ENCODE results near the gene QRFP.
"Not testable (repeated sequence)": the region's sequence is repeated elsewhere in the genome, so short reads cannot be mapped to it uniquely, and the experiment has no call there.

QRFP gene

DNA sequence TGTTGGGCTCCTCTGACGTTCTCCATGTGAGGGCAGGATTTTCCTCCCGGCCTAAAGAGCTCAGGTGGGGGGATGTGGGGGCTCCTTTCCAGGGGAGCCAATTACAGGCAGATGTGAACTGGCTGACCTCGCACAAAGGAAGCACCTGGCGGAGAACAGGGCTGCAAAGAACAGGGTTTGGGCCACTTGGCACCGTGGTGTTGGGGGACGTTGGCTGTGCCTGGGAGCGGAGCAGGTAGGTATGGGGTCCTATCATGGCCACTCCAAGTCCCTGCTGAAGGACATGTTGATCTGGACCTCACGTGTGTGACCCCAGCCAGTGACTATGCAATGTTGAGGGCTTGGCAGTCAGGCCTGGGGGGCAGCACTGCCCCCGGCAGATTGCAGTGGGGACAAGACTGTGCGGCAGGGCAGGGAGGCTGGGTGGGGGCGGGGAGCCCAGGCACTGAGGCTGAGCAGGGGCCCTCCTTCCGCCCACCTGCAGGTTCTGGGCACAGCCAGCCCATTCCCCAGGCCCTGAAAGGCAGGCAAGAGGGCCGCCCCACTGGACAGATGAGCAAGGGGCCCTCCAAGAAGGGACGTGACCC, 23.0 kb upstream of the QRFP start:
- DNase-seq (ENCODE audit: low spot score): no peak

DNA sequence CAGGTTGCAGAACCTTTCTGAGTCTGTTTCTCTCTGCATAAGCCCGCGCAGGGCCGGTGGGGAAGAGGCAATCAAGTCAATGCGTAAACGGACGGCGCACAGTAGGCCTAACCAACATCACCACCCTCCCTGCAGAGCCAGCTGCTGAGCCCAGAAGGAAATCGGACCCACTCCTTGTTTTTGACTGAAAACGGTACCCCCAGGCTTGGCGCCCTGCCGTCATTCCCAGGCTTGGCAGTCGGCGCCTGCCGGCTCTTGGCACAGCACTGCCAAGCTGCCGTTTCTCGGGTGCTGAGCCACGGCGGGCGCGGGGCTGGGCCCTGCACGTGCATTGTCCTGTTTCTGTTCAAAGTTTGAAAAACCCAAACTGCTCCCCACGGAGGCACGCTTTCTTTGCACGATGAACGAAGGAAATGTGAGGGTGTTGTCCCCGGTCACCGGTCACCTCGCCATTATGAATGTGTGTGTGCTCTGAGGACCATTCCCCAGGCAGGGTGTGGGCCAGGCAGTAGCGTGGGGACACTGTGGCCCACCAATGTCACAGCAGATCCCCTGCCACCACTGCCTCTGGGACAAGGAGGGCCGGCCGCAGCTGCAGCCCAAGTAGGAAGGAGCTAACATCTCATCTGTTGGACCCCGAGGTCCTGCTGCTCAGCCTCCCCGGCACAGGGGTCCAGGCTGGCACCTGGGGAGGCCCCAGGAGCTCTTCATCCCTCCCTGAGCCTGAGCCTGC, 22.4 kb upstream of the QRFP start:
- no peak for DNase-seq (ENCODE audit: low spot score)

DNA sequence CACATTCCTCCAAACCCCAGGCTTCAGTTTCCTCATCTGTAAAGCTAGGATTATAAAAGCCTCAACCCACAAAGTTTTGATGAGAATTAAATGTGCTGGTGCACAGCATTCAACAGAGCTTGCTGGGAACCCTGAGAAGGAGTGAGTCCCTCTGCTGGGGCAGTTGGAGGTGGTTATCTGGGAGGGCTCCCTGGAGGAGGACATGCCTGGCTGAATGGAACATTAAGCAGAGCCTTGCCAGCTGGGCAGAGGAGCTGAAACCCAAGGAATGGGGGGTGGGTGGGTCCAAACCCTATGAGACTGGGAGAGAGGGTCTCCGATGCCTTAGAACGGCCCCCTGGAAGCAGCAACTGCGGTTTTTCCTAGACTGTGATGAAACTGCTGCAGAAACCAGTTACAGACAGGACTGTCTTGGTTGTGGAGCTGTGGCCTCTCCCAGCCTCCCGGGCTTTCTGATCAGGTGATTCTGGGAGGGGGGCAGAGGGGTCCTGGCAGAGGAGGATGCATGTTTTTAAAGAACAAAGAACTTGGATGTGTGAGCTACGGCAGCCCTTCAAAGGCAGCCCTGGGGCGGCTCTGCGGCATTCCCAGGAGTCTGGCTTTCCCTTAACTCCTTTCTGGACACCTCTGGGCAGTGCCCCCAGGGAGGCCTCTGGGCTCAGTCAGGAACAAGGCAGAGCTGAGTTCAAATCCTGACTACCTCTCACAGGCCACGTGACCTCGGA, 21.7 kb upstream of the QRFP start:
- DNase-seq (ENCODE audit: low spot score): no peak

DNA sequence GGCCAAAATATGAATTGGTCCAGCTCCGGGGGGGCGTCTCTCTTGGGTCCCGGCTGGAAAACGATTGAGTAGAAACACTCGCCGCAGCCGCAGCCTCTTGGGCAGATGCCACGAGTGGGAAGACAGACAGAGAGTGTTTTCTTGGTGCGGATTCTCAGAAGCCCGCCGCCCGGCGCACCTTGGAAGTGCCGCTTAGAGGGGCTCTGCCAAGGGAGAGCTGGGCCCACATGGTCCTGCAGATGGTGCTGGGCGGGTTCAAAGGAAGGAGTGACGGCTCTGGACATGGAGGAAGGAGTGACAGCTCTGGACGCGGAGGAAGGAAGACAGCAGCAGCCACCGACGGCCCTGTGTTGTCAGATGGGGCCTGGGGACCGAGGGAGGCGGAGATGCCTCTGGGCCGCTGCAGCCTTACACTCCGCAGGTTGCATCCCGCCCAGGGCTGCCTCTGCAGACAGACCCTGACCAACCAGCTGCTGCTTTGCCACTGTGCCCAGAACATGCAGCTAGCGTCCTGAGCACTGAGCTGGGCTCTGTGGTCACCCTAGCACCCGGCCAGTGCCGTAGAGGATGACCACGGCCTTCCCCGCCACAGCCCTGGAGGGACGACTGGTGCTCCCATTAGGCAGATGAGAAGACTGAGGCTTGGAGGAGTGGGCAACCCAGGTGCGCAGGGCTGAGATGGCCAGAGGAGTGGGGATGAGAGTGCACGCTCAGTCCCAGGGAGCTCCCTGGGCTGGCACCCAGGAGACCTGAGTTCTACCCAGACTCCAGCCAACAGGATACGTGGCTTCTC, 20.8 kb upstream of the QRFP start:
- DNase-seq (ENCODE audit: low spot score): no peak

DNA sequence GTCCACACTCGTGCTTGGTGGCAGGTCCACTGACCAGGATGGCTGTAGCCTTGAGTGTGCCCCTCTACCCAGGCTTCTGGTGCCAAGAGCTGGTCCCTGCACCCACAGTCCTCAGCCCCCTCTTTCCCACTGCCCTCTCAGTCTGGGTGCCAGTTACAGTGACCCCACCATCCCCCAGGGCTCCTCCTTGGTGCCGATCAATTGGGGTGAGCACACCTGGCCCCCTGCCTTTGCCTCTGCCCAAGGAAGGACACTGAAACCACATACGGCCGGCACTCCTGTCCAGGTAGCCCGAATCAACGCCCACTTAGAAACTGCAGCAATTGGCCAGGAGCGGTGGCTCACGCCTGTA, 18.5 kb upstream of the QRFP start:
- no peak for DNase-seq (ENCODE audit: low spot score)

DNA sequence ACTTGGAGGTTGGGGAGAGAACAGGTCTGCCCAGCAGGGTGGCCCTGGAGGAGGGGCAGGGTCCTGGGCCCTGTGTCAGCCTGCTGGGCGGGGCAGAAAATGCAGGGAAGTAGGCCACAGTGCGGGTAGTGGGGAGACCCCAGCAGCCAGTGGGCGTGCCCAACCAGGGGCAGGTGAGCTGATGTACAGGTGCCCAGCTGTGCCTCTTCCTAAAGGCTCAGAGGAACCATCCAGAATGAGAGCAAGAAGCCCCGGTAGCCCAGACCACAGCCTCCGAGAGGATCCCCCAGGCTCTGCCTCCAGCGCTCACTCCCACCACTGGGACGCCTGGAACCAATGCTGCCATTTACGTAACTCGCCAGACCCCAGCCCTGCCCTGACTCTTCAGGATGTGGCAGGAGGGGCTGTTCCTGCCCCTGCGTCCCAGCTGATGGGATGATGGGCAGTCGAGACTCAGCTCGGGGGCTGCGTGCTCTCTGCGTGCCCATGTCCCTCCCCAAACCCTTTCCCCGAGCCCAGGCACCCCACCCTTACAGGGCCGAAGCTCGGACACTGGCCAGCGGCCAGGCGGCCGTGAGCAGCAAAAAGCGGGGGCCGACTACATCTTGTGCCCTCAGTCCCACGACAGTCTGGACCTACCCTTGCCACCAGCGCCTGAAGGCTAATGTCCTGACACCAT, 17.9 kb upstream of the QRFP start:
- no peak for DNase-seq (ENCODE audit: low spot score)

DNA sequence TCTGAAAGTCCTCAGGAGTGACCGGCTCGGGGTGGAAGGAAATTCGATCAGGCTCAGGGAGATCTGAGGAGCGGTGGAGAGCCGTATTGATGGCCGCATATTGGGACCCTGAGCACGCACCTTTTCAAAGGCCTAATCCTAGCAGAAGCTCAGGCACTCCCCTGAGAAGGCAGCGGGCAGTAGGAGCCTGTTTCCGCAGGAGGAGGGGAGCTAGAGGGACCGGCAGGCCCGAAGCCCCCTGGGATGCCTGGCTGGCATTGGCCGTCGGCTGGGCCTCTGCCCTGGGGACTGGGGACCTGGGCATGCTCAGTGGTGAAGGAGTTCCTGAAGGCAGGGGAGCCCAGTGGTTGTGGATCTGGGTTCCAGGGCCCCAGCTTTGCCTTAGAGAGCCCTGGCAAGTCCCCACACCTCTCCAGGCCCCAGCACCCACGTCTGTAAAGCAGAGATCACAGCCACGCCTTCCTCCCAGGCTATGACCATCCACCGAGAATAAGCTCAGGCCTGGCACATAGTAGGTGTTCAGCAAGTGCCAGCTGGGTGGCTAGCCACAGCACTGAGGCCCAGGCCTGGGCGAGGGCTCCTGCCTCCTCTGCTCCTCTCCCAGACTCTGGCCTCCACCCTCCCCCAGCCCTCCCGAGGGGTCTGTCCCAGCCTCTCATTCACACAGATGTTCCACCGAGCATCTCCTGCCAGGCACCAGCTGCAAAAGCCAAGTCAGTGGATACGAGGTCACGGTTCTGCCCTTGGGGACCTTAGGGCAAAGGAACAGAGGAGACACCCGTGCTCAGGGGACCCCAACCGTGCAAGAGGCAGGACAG, 17.2 kb upstream of the QRFP start:
- DNase-seq (ENCODE audit: low spot score): no peak

DNA sequence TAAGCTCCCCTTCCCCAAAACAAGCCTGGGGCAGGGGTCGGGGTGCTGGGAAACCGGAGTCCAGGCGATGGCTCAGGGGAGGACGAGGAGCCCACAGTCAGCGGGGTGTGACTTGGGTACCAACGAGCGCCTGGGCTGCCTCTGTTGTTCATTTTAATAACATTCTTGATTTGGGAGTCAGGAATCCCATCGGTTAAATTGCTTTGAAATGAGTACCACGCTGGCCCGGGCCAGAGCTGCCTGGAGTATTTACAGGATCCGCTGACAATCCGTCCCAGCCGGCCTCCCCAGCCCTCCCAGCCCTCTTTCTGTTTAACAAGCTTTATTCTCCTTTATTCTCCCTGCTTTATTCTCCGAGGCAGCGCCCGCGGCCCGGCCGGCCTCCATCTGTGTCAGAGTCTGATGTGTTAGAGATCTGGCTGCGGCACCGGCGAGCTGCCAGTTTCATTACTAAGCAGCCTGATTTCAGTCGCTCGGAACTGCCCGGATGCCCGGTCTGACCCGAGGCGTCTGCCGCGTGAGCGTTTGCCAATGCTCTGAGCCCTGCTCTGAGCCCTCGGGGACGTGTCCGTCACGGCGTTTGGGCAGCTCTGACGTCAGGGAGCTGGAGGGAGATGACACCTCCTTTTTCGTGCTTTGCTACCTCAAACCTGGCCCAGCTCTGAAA, 16.5 kb upstream of the QRFP start:
- no peak for DNase-seq (ENCODE audit: low spot score)

DNA sequence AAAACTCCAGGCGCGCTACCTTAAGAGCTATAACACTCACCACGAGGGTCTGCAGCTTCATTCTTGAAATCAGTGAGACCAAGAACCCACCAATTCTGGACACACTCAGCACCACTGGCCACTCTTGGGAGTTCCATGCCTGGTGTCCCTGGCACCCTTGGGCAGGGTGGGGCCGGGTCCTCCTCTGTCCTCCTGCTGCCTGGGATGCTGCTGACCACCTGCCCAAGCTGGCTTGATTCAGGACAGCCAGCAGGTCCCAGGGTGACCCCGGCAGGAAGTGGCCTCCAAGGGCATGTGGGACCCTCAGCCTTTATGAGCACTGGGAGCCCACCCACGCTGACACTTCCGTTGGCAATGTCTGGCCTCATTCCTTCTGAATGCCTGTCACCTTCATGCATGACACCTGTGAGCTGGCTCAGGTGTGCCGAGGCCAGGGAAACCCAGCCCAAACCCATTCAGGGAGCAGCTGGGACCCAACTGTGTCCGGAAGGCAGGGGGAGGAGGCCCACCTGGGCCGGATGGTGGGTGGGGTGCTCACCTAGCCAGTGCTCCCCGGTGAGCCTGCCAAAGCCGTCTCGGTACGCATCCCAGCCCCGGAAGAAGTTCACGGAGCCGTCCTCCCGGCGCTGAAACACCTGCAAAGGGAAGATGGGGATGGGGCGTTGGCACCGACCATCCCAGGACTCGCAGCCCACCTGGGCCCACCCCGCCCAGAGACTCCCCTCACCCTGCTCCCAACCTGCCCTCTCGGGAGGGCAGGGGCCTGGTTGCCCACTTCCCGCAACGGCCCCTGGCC, 14.8 kb upstream of the QRFP start:
- DNase-seq (ENCODE audit: low spot score): no peak

DNA sequence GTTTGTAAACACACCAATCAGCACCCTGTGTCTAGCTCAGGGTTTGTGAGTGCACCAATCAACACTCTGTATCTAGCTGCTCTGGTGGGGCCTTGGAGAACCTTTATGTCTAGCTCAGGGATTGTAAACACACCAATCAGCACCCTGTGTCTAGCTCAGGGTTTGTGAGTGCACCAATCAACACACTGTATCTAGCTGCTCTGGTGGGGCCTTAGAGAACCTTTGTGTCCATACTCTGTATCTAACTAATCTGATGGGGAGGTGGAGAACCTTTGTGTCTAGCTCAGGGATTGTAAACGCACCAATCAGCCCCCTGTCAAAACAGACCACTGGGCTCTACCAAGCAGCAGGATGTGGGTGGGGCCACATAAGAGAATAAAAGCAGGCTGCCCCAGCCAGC, 14.1 kb upstream of the QRFP start:
- DNase-seq (ENCODE audit: low spot score): not testable (repeated sequence)

DNA sequence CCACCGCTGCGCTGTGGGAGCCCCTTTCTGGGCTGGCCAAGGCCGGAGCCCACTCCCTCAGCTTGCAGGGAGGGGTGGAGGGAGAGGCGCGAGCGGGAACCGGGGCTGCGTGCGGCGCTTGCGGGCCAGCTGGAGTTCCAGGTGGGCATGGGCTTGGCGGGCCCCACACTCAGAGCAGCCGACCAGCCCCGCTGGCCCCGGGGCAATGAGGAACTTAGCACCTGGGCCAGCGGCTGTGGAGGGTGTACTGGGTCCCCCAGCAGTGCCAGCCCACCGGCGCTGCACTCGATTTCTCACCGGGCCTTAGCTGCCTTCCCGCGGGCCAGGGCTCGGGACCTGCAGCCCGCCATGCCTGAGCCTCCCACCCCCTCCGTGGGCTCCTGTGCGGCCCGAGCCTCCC, 13.4 kb upstream of the QRFP start:
- not testable (repeated sequence) for DNase-seq (ENCODE audit: low spot score)

DNA sequence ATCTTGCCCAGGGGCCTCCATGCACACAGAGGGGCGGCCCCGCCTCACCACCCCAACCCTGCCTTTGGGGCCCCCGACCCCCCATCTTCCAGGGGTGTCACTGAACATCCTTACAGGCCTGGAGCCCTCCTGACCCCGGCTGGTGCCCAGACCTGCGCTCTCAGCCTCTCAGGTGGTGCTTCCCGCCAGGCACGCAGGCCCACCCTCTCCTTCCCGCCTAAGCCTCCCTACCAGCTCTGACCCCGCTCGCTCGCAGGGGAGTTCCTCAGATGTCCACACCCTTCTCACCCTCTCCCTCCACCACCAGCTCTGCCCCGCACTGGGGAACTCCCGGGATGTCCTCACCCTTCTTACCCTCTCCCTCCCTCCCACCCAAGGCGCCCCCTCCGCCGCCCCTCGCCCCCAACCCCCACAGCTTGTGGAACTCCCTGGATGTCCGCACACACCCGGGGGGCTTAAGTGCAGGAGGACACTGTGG, 12.3 kb upstream of the QRFP start:
- DNase-seq (ENCODE audit: low spot score): no peak

DNA sequence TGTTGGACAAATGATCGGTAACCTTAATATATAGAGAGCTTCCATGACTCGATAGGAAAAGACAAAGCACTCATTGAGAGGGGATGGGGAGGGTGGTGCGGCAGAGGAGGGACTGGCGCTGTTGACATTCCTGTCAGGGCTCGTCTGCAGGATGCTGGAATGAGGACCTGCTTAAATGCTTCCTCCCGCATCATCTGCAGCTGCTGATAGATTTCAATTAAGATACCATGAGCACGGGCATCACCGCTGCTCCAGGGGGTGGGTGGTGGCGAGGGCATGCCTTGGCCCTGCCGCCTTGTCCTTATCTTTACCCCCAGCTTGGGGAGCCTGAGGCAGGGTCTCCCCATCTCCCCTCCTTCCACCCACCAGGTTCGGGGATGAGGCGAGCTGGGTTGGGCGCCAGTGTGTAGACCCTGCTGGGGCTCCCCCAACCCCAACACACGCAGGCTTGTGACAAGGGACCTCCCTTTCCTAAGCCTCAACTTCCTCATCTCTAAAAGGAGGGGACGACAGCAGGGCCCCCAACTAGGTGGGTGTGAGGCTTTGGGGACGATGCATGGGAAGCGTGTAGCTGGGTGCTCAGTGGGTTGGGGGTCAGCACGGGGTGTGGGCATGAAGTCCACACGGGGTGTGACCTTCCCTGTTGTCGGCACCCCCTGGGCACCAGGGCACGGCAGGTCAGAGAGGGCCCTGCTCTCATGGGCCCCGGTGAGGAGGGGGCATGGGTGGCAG, 11.7 kb upstream of the QRFP start:
- DNase-seq (ENCODE audit: low spot score): no peak

DNA sequence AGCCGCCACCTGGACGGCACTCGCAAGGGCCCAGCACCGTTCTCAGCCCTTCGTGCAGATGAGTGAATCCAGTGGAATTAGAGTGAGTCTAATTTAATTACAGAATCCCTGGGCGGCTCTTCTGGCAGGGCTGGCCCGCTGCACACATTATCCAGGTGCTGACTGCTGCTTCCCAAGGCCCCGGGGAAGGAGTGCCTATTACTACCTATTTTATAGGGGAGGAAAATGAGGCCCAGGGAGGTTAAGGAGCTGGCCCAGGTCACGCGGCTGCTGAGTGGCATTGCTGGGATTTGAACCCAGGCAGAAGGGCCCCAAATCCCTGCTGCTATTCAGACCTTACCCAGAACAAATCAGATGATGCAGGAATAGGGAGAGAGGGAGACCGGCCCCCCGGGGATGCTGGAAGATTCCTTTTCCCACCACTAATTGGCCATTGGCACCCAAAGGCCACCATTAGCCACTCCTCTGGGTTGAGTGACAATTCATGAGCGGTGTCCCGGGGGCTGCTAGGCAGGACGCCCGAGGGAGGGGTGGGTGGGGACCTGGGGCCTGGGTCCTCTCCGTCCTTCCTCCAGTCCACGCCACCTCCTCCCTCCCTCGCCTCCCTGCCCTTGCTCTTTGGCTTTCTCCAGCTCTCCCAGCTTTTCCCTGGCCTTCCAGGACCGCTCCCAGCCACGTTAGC, 10.3 kb upstream of the QRFP start:
- DNase-seq (ENCODE audit: low spot score): no peak

DNA sequence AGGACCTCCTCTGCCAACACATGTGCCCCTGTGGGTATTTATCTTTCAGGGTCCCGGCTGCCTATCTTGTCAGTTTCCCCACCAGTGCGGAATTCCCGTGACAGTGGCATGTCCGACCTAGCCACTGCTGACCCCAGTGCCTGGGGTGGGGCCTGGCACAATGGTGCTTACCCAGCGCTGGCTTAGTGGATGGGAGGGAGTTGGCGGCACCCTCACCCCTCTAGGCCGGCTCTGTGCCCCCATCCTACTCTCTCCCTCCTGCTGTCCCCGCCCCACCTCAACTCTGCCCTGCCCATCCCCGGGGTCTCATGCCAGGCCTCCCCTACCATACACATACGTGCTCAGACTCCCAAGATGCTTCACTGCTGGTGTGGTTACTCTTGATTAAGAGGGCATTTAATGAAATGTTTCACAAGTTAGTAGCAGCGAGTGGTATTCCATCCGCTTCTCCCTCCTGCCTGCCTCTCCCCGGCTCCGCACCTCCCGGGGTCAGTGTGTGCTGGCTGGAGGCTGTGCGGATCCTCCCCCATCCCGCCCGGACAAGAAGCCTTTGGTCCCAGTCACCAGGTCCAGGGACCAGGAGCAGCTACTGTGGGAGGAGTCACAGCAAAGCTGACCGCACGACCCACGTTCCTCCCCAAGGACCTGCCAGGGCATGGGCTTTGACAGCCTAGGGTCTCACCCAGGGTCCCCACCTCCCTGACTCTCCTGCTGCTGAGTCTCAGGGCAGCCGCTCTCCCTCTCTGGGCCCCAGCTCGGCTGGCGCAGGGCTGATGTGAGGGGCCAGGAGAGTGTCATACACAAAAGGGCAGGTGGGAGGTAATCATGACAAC, 9.5 kb upstream of the QRFP start:
- no peak for DNase-seq (ENCODE audit: low spot score)

DNA sequence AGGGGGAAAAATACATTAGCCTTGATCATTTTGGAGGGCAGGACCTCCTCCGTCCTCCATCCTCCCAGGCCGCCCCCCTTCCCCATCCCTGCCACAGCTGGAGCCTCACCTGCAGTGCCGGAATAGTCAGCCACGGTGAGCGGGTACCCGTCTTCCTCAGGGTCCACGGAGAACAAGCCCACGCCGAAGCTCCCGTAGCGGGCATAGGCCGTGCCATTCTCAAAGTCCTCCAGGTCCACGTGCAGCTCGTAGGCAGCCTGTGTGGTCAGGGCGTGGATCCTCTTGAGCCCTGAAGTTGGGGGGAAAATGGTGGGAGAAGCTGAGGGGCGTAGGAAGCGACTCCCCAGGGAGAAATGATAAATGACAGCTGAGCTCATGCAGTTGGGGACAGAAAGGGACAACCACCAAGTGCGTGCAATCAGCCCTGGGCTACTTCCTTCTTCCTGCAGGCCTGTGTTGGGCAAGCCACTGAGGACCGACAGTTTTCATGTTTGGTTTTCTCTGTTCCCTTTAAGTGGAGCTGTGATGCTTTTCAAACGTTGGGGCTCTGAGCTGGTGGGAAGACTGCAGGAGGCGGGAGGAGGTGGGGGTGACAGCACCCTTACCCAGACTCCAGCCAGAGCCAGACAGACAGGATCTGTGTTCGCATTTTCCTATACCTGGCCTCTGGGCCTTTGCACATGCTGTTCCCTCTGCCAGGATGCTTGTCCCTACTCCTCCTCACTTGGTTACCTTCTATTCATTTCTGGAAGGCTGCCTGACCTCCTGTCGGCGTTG, 8.7 kb upstream of the QRFP start:
- DNase-seq (ENCODE audit: low spot score): no peak

Measured in SW480 (cell line).